GM12864 (cell line): ENCODE results near the gene CTRB1.
"Not testable (repeated sequence)": the region's sequence is repeated elsewhere in the genome, so short reads cannot be mapped to it uniquely, and the experiment has no call there.

ENCODE experiments used
- DNase-seq: peaks from one replicate; pipeline ENCODE4 v3.0.0-alpha.2; 2011; ENCODE audit warnings: low read depth
- H3K4me3 ChIP-seq: 2 replicates; pipeline ENCODE4 v1.5.1; 2011; ENCODE audit warnings: mild to moderate bottlenecking, low read depth, low read length, control low read depth
- TF ChIP-seq, protein P1 (sequence below): IDR thresholded peaks from 2 replicates; pipeline ENCODE4 v1.5.1; 2011; ENCODE audit warnings: low read depth, mild to moderate bottlenecking, moderate library complexity, low read length, control low read depth, inconsistent platforms; ENCODE audit errors: missing control alignments

Gene CTRB1

DNA sequence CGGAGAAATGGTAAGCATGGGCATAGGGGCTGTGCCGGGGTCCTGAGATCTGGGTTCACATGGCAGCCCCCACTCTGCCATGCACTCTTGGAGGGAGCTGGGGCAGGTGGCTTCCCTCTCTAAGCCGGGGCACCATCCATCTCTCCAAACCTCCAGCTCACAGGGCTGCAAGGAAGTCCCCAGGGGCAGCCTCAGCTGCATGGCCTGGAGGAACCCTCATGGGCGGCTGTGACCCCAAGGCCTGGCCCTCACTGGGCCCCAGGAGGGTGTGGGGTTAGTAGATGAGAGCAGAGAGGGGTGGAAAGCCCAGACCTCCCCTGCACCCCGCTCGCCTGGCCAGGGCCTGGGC is 14.4 kb upstream of the CTRB1 start:
- no peak overlapping the region for H3K4me3 ChIP-seq
- no peak for DNase-seq
- TF ChIP-seq, protein P1, sequence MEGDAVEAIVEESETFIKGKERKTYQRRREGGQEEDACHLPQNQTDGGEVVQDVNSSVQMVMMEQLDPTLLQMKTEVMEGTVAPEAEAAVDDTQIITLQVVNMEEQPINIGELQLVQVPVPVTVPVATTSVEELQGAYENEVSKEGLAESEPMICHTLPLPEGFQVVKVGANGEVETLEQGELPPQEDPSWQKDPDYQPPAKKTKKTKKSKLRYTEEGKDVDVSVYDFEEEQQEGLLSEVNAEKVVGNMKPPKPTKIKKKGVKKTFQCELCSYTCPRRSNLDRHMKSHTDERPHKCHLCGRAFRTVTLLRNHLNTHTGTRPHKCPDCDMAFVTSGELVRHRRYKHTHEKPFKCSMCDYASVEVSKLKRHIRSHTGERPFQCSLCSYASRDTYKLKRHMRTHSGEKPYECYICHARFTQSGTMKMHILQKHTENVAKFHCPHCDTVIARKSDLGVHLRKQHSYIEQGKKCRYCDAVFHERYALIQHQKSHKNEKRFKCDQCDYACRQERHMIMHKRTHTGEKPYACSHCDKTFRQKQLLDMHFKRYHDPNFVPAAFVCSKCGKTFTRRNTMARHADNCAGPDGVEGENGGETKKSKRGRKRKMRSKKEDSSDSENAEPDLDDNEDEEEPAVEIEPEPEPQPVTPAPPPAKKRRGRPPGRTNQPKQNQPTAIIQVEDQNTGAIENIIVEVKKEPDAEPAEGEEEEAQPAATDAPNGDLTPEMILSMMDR, result no peak

GRCh38 chr16:75204905-75205304 is 13.9 kb upstream of the CTRB1 start:
- not testable (repeated sequence) for DNase-seq

DNA sequence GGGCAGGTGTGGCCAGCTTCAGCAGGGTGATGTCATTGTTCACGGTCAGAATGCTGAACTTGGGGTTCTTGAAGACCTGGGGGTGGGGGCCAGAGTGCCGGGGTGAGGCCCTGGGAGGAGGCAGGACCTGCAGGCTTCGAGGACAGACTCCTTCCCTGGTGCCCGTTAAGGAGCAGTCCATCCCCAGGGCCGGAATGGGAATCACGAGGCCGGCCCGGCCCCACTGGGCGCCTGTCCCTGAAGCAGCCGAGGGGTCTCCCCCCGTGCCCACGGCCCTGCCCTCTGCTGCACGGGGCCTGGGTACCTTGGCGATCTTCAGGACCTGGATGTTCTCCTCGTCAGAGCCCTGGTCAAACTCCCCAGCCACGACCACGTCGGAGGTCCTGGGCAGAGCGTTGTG is 13.3 kb upstream of the CTRB1 start:
- H3K4me3 ChIP-seq, DNase-seq: not testable (repeated sequence)

More at GRCh38 chr16:75204905-75205304, 13.9 kb upstream of the CTRB1 start:
- not testable (repeated sequence) for H3K4me3 ChIP-seq

DNA sequence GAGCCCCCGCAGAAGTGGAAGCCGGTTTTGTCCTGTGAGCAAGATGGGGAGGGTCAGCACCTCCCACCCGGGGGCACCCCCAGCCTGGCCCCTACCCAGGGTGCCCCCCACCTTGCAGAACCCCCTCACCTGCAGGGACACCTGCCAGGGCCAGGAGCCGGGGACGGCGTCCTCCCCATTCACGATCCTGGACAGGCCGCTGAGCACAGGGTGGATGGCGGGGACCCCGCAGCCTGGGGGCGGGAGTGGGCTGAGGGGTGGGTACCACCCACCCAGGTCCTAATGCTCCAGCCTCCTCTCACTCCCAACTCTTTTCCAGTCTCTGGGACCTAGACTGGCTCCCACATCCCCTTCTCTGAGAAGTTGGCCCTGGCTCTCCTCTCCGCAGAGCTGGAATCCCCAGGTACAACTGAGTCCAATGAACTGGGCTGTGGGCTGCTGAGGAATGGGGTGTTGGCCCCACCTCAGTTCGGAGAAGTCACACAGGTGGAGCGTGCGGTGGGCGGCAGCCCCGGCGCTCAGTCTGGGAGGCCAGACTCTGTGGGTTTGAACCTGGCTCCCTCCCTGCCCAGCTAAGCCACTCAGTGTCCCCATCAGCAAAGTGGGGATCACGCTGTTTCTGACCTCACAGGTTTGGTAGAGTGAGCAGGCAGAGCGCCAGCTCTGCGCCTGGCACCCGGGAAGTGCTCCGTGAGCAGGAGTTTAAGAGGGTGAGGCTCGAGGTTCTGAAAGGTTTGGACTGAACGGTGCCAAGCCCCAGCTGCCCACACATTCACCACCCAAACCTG is 12.6 kb upstream of the CTRB1 start:
- not testable (repeated sequence) for H3K4me3 ChIP-seq, DNase-seq

GRCh38 chr16:75206749-75207451 is 11.9 kb upstream of the CTRB1 start, which contains the start of gene CTRB2:
Gene CTRB2, minus strand, starts transcription at chr16:75207161. Its CDS starts 20 bp downstream, at chr16:75207141.
- TF ChIP-seq, protein P1, result no peak
- no peak within 1 kb of the TSS for H3K4me3 ChIP-seq

GRCh38 chr16:75207831-75208230 is 11.0 kb upstream of the CTRB1 start:
- DNase-seq, result no peak
- TF ChIP-seq, protein P1, result no peak
- H3K4me3 ChIP-seq, result no peak overlapping the region

More at GRCh38 chr16:75206749-75207451, 11.9 kb upstream of the CTRB1 start, which contains the start of gene CTRB2:
- no peak for DNase-seq

- DNase-seq, result no peak
- TF ChIP-seq, protein P1, result no peak
- no peak overlapping the region for H3K4me3 ChIP-seq
Measured at GRCh38 chr16:75208242-75208825, 10.5 kb upstream of the CTRB1 start.

DNA sequence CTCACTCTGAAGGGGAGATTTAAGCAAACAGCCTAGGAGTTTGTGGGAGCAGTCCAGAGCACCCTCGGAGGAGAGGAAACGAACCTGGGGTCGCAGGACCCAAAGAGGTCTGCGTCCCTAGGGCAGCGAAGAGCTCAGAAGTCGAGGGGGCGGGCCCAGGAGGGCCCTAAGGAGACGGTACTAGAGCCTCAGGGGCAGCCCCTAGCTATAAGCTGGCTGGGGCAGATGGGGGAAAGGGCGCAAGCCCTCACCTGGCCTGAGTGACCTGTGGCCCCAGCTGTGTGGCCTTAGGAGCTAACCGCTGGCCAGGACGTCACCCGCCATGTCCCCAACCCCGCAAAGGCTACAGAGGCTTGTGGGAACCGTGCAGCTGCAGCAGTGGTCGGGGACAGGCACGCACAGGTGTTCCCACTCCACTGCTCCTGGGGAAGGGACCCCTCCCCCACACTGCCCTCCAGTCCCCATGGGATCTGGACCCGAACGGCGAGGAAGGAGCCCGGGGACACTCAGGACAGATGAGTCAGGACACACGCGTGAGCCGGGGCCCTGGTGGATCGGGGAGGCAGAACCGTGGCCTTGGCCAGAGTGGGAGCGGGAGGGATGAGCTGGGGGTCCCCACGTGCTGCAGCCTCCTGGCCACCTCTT is 9.8 kb upstream of the CTRB1 start:
- no peak overlapping the region for H3K4me3 ChIP-seq
- TF ChIP-seq, protein P1, result no peak
- DNase-seq, result no peak

DNA sequence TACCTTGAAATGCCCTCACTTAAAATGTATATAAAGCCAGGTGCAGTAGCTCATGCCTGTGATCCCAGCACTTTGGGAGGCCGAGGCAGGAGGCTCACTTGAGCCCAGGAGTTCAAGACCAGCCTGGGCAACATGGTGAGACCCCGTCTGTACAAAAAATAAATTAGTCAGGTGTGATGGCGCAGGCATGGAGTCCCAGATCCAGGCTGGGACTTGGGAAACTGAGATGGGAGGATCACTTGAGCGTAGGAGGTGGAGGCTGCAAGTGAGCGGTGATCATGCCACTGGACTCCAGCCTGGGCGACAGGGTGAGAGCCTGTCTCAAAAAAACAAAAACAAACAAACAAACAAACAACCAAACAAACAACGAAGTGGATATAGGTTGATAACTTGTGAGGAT is 9.3 kb upstream of the CTRB1 start:
- not testable (repeated sequence) for DNase-seq

More for the DNA sequence above, 9.3 kb upstream of the CTRB1 start:
- not testable (repeated sequence) for H3K4me3 ChIP-seq
